Mammary epithelial cell (primary cell): Measurements from ENCODE around the gene MPZ.
"Not testable (repeated sequence)": the region's sequence is repeated elsewhere in the genome, so short reads cannot be mapped to it uniquely, and the experiment has no call there.

Experiments used
- CTCF ChIP-seq, 2 donors: IDR thresholded peaks in 1 of 2; conservative IDR thresholded peaks in 1 of 2; 2 replicates each; pipeline ENCODE4 v1.5.1; 2011 to 2012; ENCODE audit warnings: inconsistent platforms in 2 of 2, low read length in 2 of 2, mild to moderate bottlenecking in 2 of 2, control low read depth in 1 of 2, low read depth in 1 of 2; ENCODE audit not compliant: insufficient read depth in 1 of 2; ENCODE audit errors: extremely low read depth in 1 of 2
- EZH2 ChIP-seq: IDR thresholded peaks from 2 replicates; pipeline ENCODE4 v1.6.1; 2012; ENCODE audit warnings: low read length, inconsistent platforms, borderline replicate concordance

GRCh38 chr1:161315841-161316674 is 6.3 kb upstream of the MPZ start:
- not testable (repeated sequence) for TF ChIP-seq CTCF (conservative IDR thresholded peaks at IDR 0.05 in 1 of 2, IDR thresholded peaks at IDR 0.05 in 1 of 2; ENCODE audit: extremely low read depth in 1 of 2, insufficient read depth in 1 of 2, low read depth in 1 of 2, low read length in 2 of 2); EZH2
